Stimulated activated CD4-positive, alpha-beta T cell treated with anti-CD3 and anti-CD28 coated beads, Interleukin-2, amount 100 ng/mL, for 48 hours (primary cell): ENCODE measurements around the gene A1BG.
"Not testable (repeated sequence)": the region's sequence is repeated elsewhere in the genome, so short reads cannot be mapped to it uniquely, and the experiment has no call there.

Experiments used
- DNase-seq, 2 donors: peaks; one replicate each; pipeline ENCODE4 v3.0.0-alpha.2; 2020

Gene A1BG

GRCh38 chr19:58385891-58386575, 32.7 kb upstream of the A1BG start:
- DNase-seq = no peak

DNA sequence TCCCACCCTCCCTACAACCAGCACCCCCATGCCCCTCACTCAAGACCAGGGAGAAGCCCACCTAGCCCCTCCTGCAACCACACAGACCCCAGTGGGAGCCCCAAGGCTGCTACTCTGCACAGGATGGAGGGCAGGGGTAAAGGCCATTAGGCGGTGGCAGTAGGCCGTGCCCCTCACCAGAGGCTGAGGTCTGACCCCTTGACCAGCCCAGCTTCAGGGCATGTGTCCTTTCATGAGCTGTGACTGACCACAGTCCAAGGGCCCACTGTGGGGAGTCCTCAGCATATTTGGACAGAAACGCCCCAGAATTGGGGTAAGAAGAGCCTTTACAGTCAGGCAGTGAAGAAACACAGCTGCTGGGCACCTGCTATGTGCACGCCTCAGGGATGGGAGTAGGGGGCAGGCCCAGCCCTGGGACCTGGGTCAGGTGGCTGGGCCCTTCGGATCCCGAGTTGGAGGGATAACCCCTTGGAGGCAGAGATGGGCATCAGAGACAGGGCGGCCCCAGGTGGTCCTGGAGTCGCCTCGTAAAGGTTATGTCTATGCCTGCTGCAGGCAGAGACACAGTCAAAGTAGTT, 32.1 kb upstream of the A1BG start:
- no peak for DNase-seq

DNA sequence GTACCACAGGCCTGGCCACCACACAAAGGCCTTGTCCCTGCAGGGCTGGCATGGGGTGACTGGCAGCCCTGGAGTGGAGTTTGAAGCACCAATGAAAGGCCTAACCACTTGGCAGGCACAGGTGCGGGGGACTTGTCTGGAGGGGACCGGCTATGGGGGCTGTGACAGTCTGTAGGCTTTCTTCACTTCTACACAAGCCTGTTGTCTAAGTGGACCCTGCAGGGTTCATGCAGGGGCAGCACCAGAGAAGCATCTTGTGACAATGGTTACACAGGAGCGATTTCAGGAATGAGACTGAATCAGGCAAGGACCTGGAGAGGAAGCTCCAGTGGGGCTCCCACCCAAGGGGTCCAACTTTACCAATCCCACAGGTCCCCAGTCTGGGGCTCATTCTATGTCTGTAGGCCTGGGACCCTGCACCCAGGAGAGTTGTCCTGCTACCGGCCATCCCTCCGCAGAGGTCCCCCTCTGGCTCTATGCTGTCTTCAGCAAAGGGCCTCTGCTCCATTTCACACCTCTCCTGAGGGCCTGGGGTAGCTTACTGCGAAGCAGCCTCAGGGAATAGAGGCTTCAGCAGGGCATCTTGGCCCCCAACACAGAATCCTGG, 29.8 kb upstream of the A1BG start:
- no peak for DNase-seq

DNA sequence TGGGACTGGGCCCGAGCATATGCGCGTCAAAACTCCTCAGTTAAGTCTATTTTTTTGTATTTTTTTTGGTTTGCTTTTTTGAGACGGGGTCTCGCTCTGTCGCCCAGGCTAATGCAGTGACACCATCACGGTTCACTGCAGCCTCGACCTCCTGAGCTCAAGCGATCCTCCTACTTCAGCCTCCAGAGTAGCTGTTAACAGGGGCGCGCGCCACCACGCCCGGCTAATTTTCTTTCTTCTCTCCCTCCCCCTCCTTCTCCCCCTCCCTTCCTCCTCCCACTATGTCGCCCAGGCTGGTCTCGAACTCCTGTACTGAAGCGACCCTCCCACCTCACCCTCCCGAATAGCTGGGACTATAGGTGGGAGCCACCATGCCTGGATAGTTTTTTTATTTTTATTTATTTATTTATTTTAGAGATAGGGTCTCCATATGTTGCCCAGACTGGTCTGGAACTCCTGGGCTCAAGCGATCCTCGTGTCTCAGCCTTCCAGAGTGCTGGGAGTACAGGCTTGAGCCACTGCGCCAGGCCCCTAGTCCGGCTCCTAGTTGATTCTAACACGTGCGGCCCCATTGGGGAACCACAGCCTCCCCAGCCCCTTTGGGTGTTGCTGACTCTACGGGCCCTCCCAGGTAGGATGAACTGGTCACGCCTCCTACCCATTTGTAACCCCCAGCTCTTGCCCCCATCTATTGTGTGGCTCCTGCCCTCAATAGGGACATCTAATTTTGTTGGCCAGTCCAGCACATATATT, 28.3 kb upstream of the A1BG start:
- DNase-seq = no peak

DNA sequence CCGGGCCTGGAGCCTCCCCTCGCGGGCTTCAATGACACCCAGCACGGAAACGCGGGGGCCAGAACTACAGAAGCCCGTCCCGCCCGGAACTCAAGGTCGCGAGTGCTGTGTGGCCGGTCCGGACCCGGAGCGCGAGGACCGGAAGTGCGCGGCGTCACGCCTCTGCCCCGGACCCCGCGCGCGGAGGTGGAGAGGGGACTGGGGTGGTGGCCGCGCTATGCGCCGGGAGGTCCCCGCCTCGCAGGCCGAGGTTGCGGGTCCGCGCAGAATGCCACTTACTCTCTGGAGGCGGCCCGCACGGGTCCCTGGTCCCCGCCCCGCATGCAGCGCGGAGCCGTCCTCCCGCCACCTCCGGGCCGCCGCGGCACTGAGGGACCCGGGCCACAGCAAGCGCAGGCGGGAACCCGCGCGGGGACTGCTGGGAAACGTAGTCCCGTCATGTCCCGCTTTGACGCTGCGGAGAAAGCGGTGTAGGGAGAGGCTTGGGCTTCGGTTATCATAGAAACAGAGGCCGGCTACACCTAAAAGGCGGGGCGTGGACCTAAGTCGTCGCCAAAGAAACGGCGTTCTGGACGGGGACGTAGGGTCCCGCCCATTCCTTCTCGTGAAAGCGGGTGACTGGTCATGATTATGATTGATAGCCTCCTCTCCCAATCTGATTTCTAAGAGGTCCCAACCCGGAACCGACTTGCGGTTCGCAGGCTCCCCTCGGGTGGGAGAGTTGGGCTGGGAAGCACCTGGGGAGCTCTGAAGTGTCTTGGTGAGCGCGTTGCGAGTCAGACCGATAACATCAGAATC, 27.6 kb upstream of the A1BG start, which contains the start of gene ZNF837:
ZNF837 (minus strand) TSS at position 369 of the 798 bp plus-strand sequence. CDS start 11,698 bp downstream, outside the sequence.
- peak; percentile 90 to 94 for DNase-seq

- DNase-seq = no peak
Measured at GRCh38 chr19:58380037-58380661, 26.9 kb upstream of the A1BG start.

DNA sequence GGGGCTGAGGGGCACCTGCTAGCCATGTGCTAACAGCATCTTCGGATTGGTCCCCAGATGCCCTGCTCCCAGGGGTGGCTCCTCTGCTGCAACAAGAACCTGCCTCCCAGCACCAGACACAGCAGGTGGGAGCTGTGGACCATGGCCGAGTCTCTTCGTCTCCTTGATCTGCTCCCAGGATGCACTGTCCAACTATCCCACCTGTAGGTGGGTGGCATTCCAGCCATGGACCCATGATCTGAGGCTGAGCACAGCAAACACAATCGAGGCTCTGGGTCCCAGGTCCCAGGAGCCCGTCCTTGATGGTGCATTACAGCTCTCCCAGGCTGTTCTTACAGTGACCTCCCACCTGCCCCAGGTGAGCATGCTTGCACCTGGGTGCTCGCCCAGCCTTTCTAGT, 26.0 kb upstream of the A1BG start:
- DNase-seq = no peak

DNA sequence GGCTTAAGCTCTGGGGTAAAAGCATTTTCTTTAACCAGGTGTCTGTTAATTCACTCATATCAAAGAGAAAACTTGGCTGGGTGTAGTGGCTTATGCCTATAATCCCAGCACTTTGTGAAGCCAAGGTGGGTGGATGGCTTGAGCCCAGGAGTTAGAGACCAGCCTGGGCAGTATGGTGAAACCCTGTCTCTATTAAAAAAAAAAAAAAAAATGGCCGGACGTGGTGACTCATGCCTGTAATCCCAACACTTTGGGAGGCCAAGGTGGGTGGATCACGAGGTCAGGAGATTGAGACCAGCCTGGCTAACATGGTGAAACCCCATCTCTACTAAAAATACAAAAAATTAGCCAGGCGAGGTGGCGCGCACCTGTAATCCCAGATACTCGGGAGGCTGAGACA, 23.4 kb upstream of the A1BG start:
- DNase-seq = not testable (repeated sequence)

- DNase-seq = no peak
Measured at GRCh38 chr19:58374200-58374599, 20.9 kb upstream of the A1BG start.

- DNase-seq = no peak
Measured at GRCh38 chr19:58372311-58373133, 19.2 kb upstream of the A1BG start.

GRCh38 chr19:58368561-58369360, 15.5 kb upstream of the A1BG start:
- DNase-seq = no peak

- DNase-seq = no peak
Measured at GRCh38 chr19:58367698-58368454, 14.6 kb upstream of the A1BG start.

DNA sequence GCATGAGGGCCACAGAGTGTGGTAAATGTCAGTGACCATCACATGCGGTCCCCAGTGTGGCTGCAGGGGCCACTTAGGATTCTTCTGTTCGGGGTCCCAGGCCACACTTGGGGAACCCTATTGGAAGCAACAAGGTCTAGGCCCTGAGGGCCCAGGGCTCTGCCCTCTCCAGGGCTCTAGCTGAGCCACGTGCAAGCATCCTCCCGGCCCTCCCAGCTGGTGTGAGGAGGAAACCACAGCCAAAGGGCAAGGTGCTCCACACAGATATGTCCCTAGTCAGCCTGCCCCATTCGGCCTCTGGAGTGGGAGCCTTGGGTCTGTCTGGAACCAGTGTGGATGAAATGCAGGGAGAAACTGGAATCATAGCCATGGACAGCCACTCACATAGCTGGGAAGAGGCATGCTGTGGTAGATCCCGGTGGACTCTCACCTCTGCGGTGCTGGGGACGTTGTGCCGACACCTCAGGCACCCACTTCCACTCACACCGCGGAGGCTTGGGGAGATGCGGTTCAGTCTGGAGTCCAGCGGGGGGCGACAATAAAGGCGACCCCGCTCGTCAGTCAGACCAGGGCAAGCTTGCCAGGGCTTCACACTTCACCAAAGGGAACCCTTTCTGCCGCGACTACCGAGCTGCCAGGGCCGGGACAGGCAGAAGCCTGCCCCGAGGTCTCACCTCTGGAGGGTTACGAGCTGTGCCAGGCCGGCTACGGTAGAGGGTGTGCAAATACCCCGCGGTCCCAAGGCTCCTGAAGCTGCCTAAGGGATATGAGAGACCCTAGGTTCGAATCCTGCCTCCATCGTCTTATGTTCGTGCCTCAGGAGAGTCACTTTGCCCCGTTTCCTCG, 13.5 kb upstream of the A1BG start:
- no peak for DNase-seq

DNA sequence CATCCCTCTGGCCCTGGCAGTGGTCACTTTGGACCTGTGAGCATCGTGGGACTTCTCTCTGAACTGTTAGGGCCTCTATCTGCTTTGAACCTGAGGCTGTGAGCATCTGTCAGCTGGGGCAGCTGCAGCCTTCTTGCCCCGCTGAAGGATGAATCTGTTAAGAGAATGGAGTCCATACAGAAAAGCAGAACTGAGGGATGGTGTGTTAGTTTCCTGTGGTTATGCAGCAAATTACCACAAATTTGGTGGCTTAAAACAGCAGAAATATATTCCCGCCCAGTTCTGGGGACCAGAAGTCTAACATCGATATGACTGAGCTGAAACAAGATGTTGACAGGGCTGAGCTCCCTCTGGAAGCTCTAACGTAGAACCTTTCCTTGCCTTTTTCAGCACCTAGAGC, 10.9 kb upstream of the A1BG start:
- DNase-seq = no peak

- DNase-seq = peak; percentile 93 to 96
Measured at GRCh38 chr19:58362272-58362994, 9.1 kb upstream of the A1BG start, which contains the start of gene ZNF497. TSS of gene ZNF497 (minus strand) at chr19:58362751. CDS start at chr19:58357635, 5,116 bp downstream.

- DNase-seq = peak; percentile 32 to 42
Measured at GRCh38 chr19:58361900-58362271, 8.6 kb upstream of the A1BG start.

GRCh38 chr19:58357481-58358145, 4.3 kb upstream of the A1BG start:
- DNase-seq = no peak
